Rectal smooth muscle tissue (tissue), 1 donor: ENCODE data around the gene MYOCD.

ENCODE experiments used
- H3K27ac ChIP-seq: one replicate; pipeline ENCODE4 v1.7.0; 2013; ENCODE audit warnings: low read depth, low read length, inconsistent platforms
- H3K27me3 ChIP-seq: one replicate; pipeline ENCODE4 v1.7.0; 2013; ENCODE audit warnings: low read length; ENCODE audit not compliant: control insufficient read depth, insufficient read depth
- H3K36me3 ChIP-seq: one replicate; pipeline ENCODE4 v1.7.0; 2013; ENCODE audit warnings: low read length; ENCODE audit not compliant: control insufficient read depth, insufficient read depth
- H3K4me1 ChIP-seq: one replicate; pipeline ENCODE4 v1.7.0; 2013; ENCODE audit warnings: low read length; ENCODE audit not compliant: control insufficient read depth, insufficient read depth
- H3K4me3 ChIP-seq: one replicate; pipeline ENCODE4 v1.7.0; 2013; ENCODE audit warnings: low read length
- H3K9ac ChIP-seq: one replicate; pipeline ENCODE4 v1.7.0; 2013; ENCODE audit warnings: low read length

MYOCD gene

GRCh38 chr17:12727881-12728280 is 62.2 kb downstream of the MYOCD start:
- H3K27ac ChIP-seq = peak overlapping the region; percentile 62
- no peak overlapping the region for H3K4me3 ChIP-seq
- no peaks in the 10 kb centered on the region for H3K27me3 ChIP-seq
- no peaks in the 10 kb centered on the region for H3K36me3 ChIP-seq
- H3K4me1 ChIP-seq = peaks cover 15% of the 10 kb centered on the region
- no peak overlapping the region for H3K9ac ChIP-seq

DNA sequence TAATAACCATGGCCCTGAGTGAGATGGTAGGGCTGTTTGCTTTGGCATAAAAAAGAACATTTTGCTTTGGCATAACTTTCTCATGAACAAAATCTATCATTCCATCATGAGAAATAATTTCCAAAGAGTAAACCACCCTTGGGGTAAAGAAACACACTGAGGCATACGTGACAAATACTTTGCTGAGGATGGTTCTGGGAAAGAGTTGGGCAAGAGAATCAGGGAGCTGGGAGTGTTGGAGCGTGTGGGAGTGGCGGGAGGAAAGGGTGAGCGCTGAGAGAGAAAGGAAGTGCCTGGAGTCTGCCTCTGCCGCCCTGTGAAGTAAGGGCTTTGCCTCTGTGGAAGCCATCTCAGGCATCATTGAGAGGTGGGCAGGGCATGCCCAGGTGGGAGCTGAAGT is 63.4 kb downstream of the MYOCD start:
- Histone ChIP-seq H3K27me3 (no peaks in the 10 kb centered on the region), H3K36me3 (no peaks in the 10 kb centered on the region), H3K4me3 (no peak overlapping the region), H3K27ac (no peak overlapping the region), H3K9ac (no peak overlapping the region), H3K4me1 (peaks cover 15% of the 10 kb centered on the region)

DNA sequence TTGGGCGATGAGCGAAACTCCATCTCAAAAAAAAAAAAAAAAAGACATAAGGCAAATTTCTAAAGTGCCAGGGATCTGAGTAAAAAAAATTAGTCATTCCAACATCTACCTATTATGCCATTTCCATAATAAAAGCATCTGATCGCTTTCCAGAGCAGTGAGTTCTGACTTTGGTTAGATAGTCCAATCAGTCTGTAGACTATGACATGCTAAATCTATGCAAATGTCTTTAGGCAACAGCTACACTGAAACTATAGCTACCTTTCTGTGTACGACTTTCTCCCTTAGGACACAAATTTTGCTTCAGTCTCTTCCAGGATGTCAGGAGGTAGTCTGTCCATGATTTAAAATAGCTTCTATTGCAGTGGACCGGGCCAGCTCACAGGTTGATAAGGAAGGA is 64.7 kb downstream of the MYOCD start:
- Histone ChIP-seq H3K27ac (peak overlapping the region; percentile 48), H3K4me3 (no peak overlapping the region), H3K9ac (no peak overlapping the region), H3K27me3 (no peaks in the 10 kb centered on the region), H3K4me1 (peaks cover 15% of the 10 kb centered on the region), H3K36me3 (no peaks in the 10 kb centered on the region)

- peak overlapping the region; percentile 52 for H3K27ac ChIP-seq
- no peak overlapping the region for H3K4me3 ChIP-seq
- peaks cover 15% of the 10 kb centered on the region for H3K4me1 ChIP-seq
These were observed 65.3 kb downstream of the MYOCD start for GRCh38 chr17:12730931-12731521.

DNA sequence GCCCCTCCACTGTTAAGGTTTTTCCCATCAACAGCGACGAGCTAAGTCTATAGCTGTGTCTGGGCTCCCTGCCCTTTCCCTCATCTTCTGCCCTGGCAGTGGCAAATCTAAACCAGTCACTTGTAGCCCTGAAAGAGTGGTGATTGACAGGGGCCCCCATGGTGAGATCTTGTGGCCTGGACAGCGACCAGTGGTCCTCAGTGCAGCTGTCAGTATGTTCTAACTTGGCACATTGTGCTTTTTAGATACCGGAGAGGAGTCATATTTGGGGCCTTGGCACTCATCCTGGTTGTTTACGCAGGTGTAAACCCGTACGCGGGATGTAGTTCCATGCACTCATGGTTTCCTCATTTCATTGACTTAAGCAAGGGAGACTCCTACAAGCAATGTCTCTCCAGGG is 66.1 kb downstream of the MYOCD start:
- Histone ChIP-seq H3K36me3 (peaks cover 5% of the 10 kb centered on the region), H3K9ac (no peak overlapping the region), H3K27ac (no peak overlapping the region), H3K4me3 (no peak overlapping the region), H3K4me1 (peaks cover 10% of the 10 kb centered on the region), H3K27me3 (no peaks in the 10 kb centered on the region)

More at GRCh38 chr17:12730931-12731521, 65.3 kb downstream of the MYOCD start:
- Histone ChIP-seq H3K36me3 (no peaks in the 10 kb centered on the region), H3K27me3 (no peaks in the 10 kb centered on the region), H3K9ac (no peak overlapping the region)

GRCh38 chr17:12732366-12732765 is 66.7 kb downstream of the MYOCD start:
- H3K9ac ChIP-seq = no peak overlapping the region
- peaks cover 5% of the 10 kb centered on the region for H3K4me1 ChIP-seq

DNA sequence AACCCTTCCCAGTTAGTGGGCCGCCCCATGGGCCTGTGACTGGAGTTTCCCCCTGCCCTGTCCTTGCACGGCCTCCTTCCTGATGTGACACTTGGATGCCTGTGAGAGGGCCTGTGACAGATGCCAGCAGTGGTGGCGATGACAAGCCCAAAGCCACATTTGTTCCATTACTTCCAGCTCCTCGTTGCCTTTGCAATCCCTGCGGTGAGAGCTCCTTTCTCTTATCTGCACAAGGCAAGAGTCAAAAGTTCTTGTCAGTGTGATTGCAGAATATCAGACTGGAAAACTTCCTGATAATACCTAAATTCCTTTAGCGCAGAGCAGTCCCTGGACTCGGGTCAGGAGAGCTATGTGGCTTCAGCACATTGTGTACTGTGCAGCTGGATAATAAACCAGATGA is 69.2 kb downstream of the MYOCD start:
- Histone ChIP-seq H3K4me1 (no peaks in the 10 kb centered on the region), H3K4me3 (no peak overlapping the region), H3K36me3 (peaks cover 8% of the 10 kb centered on the region), H3K9ac (no peak overlapping the region), H3K27me3 (no peaks in the 10 kb centered on the region), H3K27ac (no peak overlapping the region)

More at GRCh38 chr17:12732366-12732765, 66.7 kb downstream of the MYOCD start:
- Histone ChIP-seq H3K27ac (no peak overlapping the region), H3K4me3 (no peak overlapping the region), H3K27me3 (no peaks in the 10 kb centered on the region), H3K36me3 (peaks cover 5% of the 10 kb centered on the region)

DNA sequence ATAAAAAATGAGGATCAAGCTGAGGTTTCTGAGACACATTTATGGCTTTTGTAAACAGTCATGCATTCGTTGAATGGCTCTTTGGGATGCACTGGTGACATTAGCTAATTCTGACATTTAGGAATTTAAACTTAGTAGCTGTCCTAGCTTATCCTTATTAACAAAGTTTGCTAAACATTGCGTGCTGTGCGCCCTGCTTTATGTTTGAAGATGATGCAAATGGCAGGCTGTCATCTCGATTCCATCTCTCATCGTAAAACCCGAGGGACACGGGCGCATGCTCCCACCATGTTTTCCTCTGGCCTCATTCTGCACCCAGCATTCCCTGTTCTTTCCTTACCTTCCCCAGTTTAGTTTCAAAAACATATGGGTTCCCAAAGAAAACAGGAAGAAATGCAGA is 69.8 kb downstream of the MYOCD start:
- Histone ChIP-seq H3K4me3 (no peak overlapping the region), H3K36me3 (peaks cover 8% of the 10 kb centered on the region), H3K4me1 (no peaks in the 10 kb centered on the region), H3K9ac (no peak overlapping the region), H3K27me3 (no peaks in the 10 kb centered on the region), H3K27ac (no peak overlapping the region)

- Histone ChIP-seq H3K4me1 (no peaks in the 10 kb centered on the region), H3K27me3 (no peaks in the 10 kb centered on the region), H3K27ac (no peak overlapping the region), H3K4me3 (no peak overlapping the region), H3K9ac (no peak overlapping the region), H3K36me3 (peaks cover 8% of the 10 kb centered on the region)
These were observed 70.8 kb downstream of the MYOCD start for GRCh38 chr17:12736526-12736925.

DNA sequence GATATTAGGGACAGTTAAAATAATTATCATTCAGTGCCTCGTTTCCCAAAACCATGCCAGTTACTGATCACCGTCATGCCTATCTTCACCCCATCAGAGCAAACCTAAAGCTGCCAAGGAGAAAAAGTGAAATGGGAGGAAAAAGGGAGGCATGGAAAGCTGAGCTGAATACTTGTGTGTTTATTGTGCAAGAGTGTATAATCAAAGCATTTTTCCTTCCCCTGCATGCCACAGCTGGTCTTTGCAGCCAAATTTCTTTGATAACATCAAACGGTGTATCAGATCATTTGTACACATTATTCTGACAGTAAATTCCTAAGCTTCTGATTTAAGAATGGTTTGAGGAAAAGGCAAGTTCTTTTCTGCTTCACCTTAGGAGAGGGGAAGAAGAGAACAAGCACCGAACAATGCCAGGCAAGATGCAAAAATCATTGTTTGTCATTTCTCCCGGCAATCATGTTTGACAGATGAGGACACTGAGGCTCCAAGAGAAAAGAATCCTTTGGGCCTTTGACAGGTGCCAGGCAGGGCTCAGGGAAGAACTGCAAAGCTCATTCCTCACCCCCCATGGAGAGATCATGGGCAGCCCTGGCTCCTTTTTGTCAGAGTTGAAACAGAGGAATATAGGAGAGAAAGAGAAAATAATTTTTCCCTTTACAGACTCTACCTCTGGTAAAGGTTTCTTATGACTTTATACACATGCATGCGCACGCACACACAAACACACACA is 72.2 kb downstream of the MYOCD start:
- no peak overlapping the region for H3K4me3 ChIP-seq
- H3K27ac ChIP-seq = no peak overlapping the region
- H3K27me3 ChIP-seq = no peaks in the 10 kb centered on the region
- peaks cover 8% of the 10 kb centered on the region for H3K36me3 ChIP-seq
- H3K9ac ChIP-seq = no peak overlapping the region
- peaks cover 6% of the 10 kb centered on the region for H3K4me1 ChIP-seq

DNA sequence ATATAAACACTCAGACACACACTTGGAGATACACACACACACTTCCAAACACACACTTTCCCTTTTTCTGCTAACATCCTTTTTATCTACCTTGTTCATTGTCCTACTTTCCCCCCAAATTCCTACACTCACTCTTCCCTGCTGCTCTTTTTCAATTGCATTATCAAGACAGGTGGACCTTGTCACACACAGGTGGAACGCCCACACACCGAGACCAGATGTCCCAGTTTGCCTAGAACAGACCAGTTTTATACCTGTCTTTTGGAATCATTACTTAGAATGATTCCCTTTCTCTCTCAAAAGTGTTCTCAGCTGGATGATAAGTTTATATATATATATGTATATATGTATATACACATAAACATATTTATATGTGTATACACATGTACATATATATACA is 72.9 kb downstream of the MYOCD start:
- Histone ChIP-seq H3K4me3 (no peak overlapping the region), H3K27me3 (no peaks in the 10 kb centered on the region), H3K36me3 (peaks cover 8% of the 10 kb centered on the region), H3K9ac (no peak overlapping the region), H3K27ac (no peak overlapping the region), H3K4me1 (peaks cover 6% of the 10 kb centered on the region)

GRCh38 chr17:12739500-12739899 is 73.8 kb downstream of the MYOCD start:
- Histone ChIP-seq H3K36me3 (peaks cover 8% of the 10 kb centered on the region), H3K4me3 (no peak overlapping the region), H3K27me3 (no peaks in the 10 kb centered on the region), H3K4me1 (peaks cover 6% of the 10 kb centered on the region), H3K27ac (no peak overlapping the region), H3K9ac (no peak overlapping the region)

GRCh38 chr17:12743046-12743445 is 77.4 kb downstream of the MYOCD start:
- no peak overlapping the region for H3K9ac ChIP-seq
- H3K27ac ChIP-seq = no peak overlapping the region

More at GRCh38 chr17:12743046-12743445, 77.4 kb downstream of the MYOCD start:
- H3K4me1 ChIP-seq = peaks cover 6% of the 10 kb centered on the region
- no peaks in the 10 kb centered on the region for H3K27me3 ChIP-seq
- H3K4me3 ChIP-seq = no peak overlapping the region
- H3K36me3 ChIP-seq = peaks cover 3% of the 10 kb centered on the region
